ENCODE data around the gene PRRG1.
"Not testable (repeated sequence)": the region's sequence is repeated elsewhere in the genome, so short reads cannot be mapped to it uniquely, and the experiment has no call there.

PRRG1 gene

GRCh38 chrX:37378830-37379229 is 29.7 kb downstream of the PRRG1 start:
- no peak for DNase-seq (ENCODE audit: low read depth)

GRCh38 chrX:37380256-37380655 is 31.1 kb downstream of the PRRG1 start:
- DNase-seq (ENCODE audit: low read depth): no peak

DNA sequence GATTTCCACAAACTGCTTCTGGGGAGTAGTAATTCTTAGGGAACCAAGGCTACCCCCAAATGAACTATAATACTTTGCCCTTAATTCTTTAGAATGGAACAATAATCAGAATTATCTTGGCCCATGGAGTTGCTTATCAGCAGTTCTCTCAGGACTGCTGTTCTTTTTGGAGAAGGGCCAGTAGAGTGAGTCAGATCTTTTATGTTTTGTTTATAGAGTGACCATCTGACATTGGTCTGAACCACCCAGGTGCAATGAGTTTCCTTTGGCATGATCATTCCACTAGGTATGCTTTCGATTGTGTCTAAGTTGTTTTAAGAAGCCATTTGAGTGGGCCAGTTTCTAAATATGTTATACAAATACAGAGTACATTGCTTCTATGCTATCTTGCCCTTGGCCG is 31.8 kb downstream of the PRRG1 start:
- no peak for DNase-seq (ENCODE audit: low read depth)

- no peak for DNase-seq (ENCODE audit: low read depth)
Observed at GRCh38 chrX:37383313-37383712, 34.1 kb downstream of the PRRG1 start.

DNA sequence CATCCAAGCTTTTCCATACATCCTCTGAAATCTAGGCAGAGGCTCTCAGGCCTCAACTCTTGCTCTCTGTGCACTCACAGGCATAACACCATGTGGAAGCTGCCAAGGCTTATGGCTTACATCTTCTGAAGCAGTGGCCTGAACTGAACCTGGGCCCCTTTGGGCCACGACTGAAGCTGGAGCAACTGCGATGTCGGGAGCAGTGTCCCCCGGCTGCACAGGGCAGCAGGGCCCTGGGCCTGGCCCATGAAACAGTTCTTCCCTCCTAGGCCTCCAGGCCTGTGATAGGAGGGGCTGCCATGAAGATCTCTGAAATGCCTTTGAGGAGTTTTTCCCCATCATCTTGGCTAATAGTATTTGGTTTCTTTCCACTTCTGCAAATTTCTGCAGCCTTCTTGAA is 39.2 kb downstream of the PRRG1 start:
- no peak for DNase-seq (ENCODE audit: low read depth)

- DNase-seq (ENCODE audit: low read depth): no peak
Observed at GRCh38 chrX:37405956-37406355, 56.8 kb downstream of the PRRG1 start.

- DNase-seq (ENCODE audit: low read depth): no peak
Observed at GRCh38 chrX:37407736-37408135, 58.6 kb downstream of the PRRG1 start.

DNA sequence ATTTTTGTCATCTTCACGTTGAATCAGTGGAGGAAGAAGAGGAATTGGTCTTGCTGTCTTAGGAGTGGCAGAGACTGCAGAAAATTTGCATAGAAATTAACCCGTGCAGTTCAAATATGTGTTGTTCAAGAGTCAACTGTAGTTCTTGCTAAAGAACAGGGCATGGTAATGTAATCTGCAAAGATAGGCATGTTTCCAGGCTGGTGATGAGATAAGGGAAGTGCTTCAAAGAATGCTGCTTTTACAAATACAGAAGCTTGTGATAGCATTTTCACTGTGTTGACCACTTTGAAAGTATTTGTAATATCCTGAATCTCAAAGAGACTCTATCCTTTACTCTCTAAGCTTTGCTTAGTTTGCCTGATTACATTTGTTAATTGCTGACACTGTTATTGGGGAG is 60.1 kb downstream of the PRRG1 start:
- no peak for DNase-seq (ENCODE audit: low read depth)

- no peak for DNase-seq (ENCODE audit: low read depth)
Observed at GRCh38 chrX:37420185-37420584, 71.0 kb downstream of the PRRG1 start.

DNA sequence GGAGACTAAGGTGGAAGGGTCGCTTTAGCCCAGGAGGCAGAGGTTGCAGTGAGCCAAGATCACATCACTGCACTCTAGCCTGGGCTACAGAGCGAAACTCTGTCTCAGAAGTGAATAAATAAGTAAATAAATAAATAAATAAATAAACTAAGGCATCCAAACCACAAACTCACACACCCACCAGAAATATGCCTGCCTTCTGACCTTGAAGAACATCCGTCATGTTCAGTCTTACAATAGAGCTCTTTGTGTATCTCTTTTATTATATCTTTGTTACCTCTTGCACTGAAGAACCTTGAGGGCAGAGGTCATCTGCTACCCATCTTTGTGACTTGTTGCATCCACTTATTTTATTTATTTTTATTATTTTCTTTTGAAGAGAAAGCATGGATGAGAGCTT is 71.6 kb downstream of the PRRG1 start:
- no peak for DNase-seq (ENCODE audit: low read depth)

DNA sequence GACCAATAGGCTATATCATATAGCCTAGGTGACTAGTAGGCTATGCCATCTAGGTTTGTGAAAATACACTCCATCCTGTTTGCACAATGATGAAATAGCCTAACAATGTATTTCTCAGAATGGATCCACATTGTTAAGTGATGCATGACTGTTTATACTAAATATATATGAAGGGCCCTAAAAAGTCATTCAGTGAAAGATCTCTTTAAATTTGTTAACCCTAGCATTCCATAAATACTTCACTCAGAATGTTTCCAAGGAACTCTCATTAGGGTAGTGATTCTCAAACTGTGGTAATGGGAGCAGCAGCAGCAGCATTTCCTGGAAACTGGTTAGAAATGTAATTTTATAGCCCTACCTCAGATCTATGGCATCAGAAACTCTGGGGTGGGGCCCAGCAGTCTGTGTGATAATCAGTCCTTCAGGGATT is 74.9 kb downstream of the PRRG1 start:
- no peak for DNase-seq (ENCODE audit: low read depth)

GRCh38 chrX:37425370-37425769 is 76.2 kb downstream of the PRRG1 start:
- no peak for DNase-seq (ENCODE audit: low read depth)

DNA sequence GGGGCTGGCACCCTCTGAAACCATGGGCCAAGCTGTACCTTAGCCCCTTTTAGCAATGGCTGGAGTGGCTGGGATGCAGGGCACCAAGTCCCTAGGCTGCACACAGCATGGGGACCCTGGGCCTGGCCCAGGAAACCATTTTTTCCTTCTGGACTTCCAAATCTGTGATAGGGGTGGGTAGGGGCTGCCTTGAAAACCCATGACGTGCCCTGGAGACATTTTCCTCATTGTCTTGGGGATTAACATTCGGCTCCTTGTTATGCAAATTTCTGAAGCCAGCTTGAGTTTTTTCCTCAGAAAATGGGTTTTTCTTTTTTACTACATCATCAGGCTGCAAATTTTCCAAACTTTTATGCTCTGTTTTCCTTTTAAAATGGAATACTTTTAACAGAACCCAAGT is 79.8 kb downstream of the PRRG1 start:
- not testable (repeated sequence) for DNase-seq (ENCODE audit: low read depth)

- no peak for DNase-seq (ENCODE audit: low read depth)
Observed at GRCh38 chrX:37434362-37434761, 85.2 kb downstream of the PRRG1 start.

DNA sequence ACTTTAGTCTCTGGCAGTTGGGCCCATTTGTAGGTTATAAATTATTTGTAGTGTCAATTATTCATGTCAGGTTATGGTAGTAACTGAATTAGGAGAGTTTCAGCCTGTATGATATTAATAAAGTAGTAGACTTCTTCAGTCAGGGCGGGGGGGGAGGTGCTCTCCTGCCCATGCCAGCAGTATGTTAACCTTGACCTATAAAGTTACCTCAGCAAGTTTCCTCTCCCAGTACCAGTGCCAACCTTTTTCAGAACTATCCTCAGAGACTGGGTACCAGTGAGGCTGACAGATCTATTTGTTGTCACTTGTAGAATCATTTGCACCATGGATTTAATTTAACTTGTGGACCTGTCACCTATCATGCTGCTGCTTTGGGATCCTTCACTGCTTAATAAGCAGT is 88.0 kb downstream of the PRRG1 start:
- no peak for DNase-seq (ENCODE audit: low read depth)

- DNase-seq (ENCODE audit: low read depth): no peak
Observed at GRCh38 chrX:37441377-37441776, 92.2 kb downstream of the PRRG1 start.

DNA sequence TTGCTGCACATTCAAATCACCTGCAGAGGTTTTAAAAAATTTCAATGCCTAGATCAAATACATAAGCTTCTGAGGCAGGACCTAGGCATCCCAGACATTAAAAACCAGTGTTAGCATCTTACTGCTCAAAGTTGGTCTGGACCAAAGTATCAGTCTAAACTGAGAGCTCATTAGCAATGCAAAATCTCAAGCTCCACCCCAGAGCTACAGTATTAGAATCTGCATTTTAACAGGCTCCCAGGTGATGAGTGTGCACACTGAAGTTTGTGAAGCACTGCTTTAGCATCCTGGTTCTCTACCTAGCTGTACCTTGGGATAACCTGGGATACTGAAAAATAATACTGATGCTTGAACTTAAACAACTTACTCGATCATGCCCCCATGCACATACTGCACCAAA is 96.0 kb downstream of the PRRG1 start:
- DNase-seq (ENCODE audit: low read depth): no peak

GRCh38 chrX:37453821-37454220 is 104.7 kb downstream of the PRRG1 start:
- no peak for DNase-seq (ENCODE audit: low read depth)

GRCh38 chrX:37454537-37455285 is 105.5 kb downstream of the PRRG1 start:
- no peak for DNase-seq (ENCODE audit: low read depth)

DNA sequence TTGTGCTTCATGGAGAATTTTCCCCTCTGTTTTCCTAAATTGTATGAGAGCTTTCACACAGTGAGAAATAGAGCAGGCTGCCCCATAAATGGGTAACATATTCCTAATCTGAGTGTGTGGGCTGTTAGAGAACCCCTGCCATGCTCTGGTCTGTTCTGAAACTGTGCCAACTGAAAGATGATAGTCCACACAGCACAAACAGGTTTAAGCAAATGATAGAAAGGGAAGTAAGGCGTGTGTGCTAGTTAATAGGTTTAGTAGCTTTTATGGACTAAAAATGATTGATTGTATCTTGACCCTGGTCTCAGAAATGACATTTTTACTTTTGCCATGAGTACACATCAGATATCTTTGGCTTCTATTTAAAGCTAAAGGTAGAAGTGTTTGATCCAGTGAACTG is 106.2 kb downstream of the PRRG1 start:
- no peak for DNase-seq (ENCODE audit: low read depth)

DNA sequence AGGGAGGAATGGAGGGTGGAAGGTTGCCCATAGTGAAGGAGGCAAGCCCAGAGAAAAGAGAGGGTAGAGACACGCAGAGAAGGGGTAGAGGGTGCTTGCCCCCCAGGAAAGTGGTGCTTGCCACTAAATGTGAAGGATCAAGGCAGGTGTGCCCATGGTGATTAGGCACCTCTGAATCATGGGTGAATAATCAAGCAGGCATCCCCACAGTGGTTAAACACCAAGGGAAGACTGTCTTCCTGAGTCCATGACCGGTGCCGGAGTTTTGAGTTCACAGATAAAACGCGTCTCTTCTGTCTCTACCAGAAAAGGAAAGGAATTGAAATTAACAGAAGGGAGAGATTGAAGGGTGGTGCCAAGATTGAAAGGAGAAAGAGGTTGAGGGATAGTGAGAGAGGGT is 111.1 kb downstream of the PRRG1 start:
- DNase-seq (ENCODE audit: low read depth): not testable (repeated sequence)

- DNase-seq (ENCODE audit: low read depth): no peak
Observed at GRCh38 chrX:37462346-37462745, 113.2 kb downstream of the PRRG1 start.

DNA sequence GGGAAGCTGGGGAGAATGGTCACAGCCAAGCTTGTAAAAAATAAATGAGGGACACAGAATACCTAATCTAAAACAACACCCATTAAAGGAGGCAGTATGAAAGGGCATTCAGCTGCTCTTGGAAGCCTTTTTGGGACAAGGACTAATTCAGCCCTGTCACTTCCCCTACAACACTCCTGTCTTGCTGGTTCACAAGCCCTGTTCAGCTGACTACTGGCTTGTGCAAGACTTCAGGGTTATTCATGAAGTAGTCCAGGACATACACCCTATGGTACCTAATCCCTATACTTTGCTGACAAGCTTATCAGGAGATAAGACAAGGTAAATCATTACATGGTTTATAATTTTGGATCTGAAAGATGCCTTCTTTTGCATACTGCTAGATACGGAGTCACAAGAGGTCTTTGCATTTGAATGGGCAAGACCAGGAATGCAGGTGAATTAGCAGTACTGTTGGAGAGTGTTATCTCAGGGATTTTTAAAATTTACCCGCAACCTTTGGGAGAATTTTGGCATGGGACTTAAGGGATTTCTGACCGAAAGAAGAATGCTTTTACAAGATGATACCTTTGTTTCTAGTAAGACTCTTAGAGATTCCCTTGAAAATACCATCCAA is 119.1 kb downstream of the PRRG1 start:
- no peak for DNase-seq (ENCODE audit: low read depth)

DNA sequence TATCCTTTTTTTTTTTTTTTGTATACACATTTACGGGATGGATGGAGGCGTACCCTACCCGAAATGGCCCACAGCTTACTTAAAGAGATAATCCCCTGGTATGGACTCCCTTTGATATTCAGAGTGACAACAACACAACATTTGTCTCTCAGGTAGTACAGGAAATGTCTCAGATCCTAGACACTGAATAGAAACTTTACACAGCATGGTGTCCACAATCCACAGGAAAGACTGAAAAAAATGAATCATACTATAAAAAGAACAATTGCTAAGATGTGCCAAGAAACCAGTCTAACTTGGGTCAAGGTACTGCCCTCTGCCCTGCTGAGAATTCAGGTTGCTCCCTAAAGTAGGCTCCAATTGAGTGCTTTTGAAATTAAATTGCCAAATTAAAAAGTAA is 121.5 kb downstream of the PRRG1 start:
- no peak for DNase-seq (ENCODE audit: low read depth)
